GM12878 (cell line): ENCODE results near the gene HRH3. TPM values are rescaled to one million over a fixed set of nuclear protein-coding genes. Genes with fewer than 3 reads are reported as not detected.

ENCODE experiments used
- ATAC-seq: fragments of 200-7000 bp; cut with Tn5 transposase; 3 replicates; pipeline ENCODE4 v1.9.1; 2020; ENCODE audit warnings: mild to moderate bottlenecking, moderate library complexity
- BruUV-seq: library from RNA; stranded (reverse); fragments of 400-500 nt; replicated peaks from 2 replicates; lab custom pipeline; 2021; lab: Mats Ljungman, UMichigan
- CTCF ChIA-PET: fragments of 300-600 bp; sonication (Branson Sonifier 250); formaldehyde crosslinking; extraction: SDS; loops from one replicate; lab custom pipeline; 2021; ENCODE audit warnings: inconsistent platforms; lab: Yijun Ruan, JAX
- POLR2A ChIA-PET: fragments of 350-600 bp; formaldehyde crosslinking; extraction: SDS; loops from one replicate; lab custom pipeline; 2021; ENCODE audit warnings: inconsistent platforms; lab: Charles Lee
- RAD21 ChIA-PET: fragments of 300-600 bp; sonication (Branson Sonifier 250); formaldehyde crosslinking; loops from one replicate; lab custom pipeline; 2023; ENCODE audit warnings: antibody characterized with exemption; ENCODE audit not compliant: unreplicated experiment; lab: Charles Lee
- SMC1A ChIA-PET: fragments of 300-600 bp; sonication (Branson Sonifier 250); formaldehyde crosslinking; loops from one replicate; lab custom pipeline; 2023; ENCODE audit not compliant: unreplicated experiment, uncharacterized antibody; lab: Charles Lee
- DNase-seq: peaks from one replicate; pipeline ENCODE4 v3.0.0-alpha.2; 2011; ENCODE audit warnings: low read depth, low spot score
- FAIRE-seq: peaks from 3 replicates; lab custom pipeline; 2011; peaks lifted over from hg19 to GRCh38; lab: Jason Lieb, UNC
- H2AFZ ChIP-seq: 2 replicates; pipeline ENCODE4 v1.6.0; 2011; ENCODE audit warnings: low read depth, low read length, control low read depth; ENCODE audit not compliant: control insufficient read depth
- H3K27ac ChIP-seq: 2 replicates; pipeline ENCODE4 v1.5.1; 2011; ENCODE audit warnings: control low read depth; ENCODE audit not compliant: control insufficient read depth, insufficient read depth
- H3K27me3 ChIP-seq, 2 experiments: replicated peaks in 1 of 2; 2 replicates each; pipeline versions ENCODE4 v1.6.0 to v1.6.1; 2011; ENCODE audit warnings: low read length in 1 of 2; ENCODE audit not compliant: control insufficient read depth in 2 of 2, insufficient read depth in 2 of 2
- H3K36me3 ChIP-seq, 2 experiments: 2 replicates each; pipeline ENCODE4 v1.5.1; 2011; ENCODE audit warnings: low read length in 1 of 2; ENCODE audit not compliant: control insufficient read depth in 2 of 2, insufficient read depth in 2 of 2
- H3K4me1 ChIP-seq: 2 replicates; pipeline ENCODE4 v1.6.1; 2011; ENCODE audit warnings: mild to moderate bottlenecking, low read length, moderate library complexity, mixed read lengths; ENCODE audit not compliant: control insufficient read depth, insufficient read depth
- H3K4me2 ChIP-seq: 2 replicates; pipeline ENCODE4 v1.6.0; 2011; ENCODE audit warnings: control low read depth; ENCODE audit not compliant: control insufficient read depth, insufficient read depth
- H3K4me3 ChIP-seq: fragments of 200-600 bp; sonication (generic); 2 replicates; pipeline ENCODE4 v1.5.1; 2016
- H3K79me2 ChIP-seq: 2 replicates; pipeline ENCODE4 v1.6.0; 2011; ENCODE audit warnings: low read length; ENCODE audit not compliant: control insufficient read depth, insufficient read depth
- H3K9ac ChIP-seq: 2 replicates; pipeline ENCODE4 v1.8.0; 2011; ENCODE audit warnings: low read length, control low read depth, mixed read lengths; ENCODE audit not compliant: control insufficient read depth, insufficient read depth
- H3K9me3 ChIP-seq: replicated peaks from 3 replicates; pipeline ENCODE4 v1.5.1; 2011; ENCODE audit warnings: mild to moderate bottlenecking, low read length; ENCODE audit not compliant: control insufficient read depth, insufficient read depth
- H4K20me1 ChIP-seq: 2 replicates; pipeline ENCODE4 v1.6.0; 2011; ENCODE audit not compliant: control insufficient read depth, insufficient read depth
- CBX3 ChIP-seq: fragments of 200-600 bp; sonication (generic); IDR thresholded peaks from 2 replicates; pipeline ENCODE4 v1.6.1; 2016; ENCODE audit warnings: low read depth, borderline replicate concordance
- HDAC2 ChIP-seq: fragments of 200-600 bp; sonication (generic); IDR thresholded peaks from 2 replicates; pipeline ENCODE4 v1.6.1; 2017
- JUNB ChIP-seq: IDR thresholded peaks from 2 replicates; pipeline ENCODE4 v1.6.1; 2016; ENCODE audit warnings: antibody characterized with exemption, mild to moderate bottlenecking
- JUND ChIP-seq: IDR thresholded peaks from 2 replicates; pipeline ENCODE4 v1.6.1; 2012; ENCODE audit warnings: low read depth, mild to moderate bottlenecking, low read length, improper control_type of control experiment, moderate library complexity
- MEF2A ChIP-seq: IDR thresholded peaks from 2 replicates; pipeline ENCODE4 v1.6.1; 2011; ENCODE audit warnings: low read depth, mild to moderate bottlenecking, low read length, moderate library complexity; ENCODE audit not compliant: insufficient read depth
- NFIC ChIP-seq: IDR thresholded peaks from 2 replicates; pipeline ENCODE4 v1.6.1; 2012; ENCODE audit warnings: low read depth, mild to moderate bottlenecking, inconsistent platforms, low read length, moderate library complexity
- NFYB ChIP-seq: IDR thresholded peaks from 2 replicates; pipeline ENCODE4 v1.6.1; 2011; ENCODE audit warnings: low read depth, mild to moderate bottlenecking, low read length, improper control_type of control experiment, moderate library complexity; ENCODE audit not compliant: insufficient read depth
- RBBP5 ChIP-seq: fragments of 200-600 bp; sonication (generic); conservative IDR thresholded peaks from 2 replicates; pipeline ENCODE4 v1.6.1; 2016
- SIN3A ChIP-seq: IDR thresholded peaks from 2 replicates; pipeline ENCODE4 v1.6.1; 2012; ENCODE audit warnings: low read depth, low read length, improper control_type of control experiment
- SMAD1 ChIP-seq: fragments of 450-650 bp; IDR thresholded peaks from 2 replicates; pipeline ENCODE4 v1.6.1; 2018; ENCODE audit warnings: mild to moderate bottlenecking, low read depth; ENCODE audit not compliant: partially characterized antibody
- SMC3 ChIP-seq: IDR thresholded peaks from 2 replicates; pipeline ENCODE4 v1.6.1; 2011; ENCODE audit warnings: low read length, improper control_type of control experiment, borderline replicate concordance
- SUPT20H ChIP-seq: IDR thresholded peaks from 2 replicates; pipeline ENCODE4 v1.6.1; 2011; ENCODE audit warnings: low read depth, mild to moderate bottlenecking, low read length, moderate library complexity, borderline replicate concordance; ENCODE audit not compliant: control insufficient read depth
- TBL1XR1 ChIP-seq: IDR thresholded peaks from 2 replicates; pipeline ENCODE4 v1.6.1; 2012; ENCODE audit warnings: low read depth, low read length, improper control_type of control experiment
- WGBS: methylation state at CpG from one replicate; pipeline ENCODE4 v1.1.6; 2016; ENCODE audit warnings: low lambda C conversion rate; ENCODE audit not compliant: insufficient replicate concordance, insufficient coverage; ENCODE audit errors: missing lambda C conversion rate; 5-methylcytosine and 5-hydroxymethylcytosine counted together
- in situ Hi-C: fragments of 300-500 bp; cut with MboI; formaldehyde crosslinking; loops from 9 replicates; pipeline ENCODE4 v1.14.3; 2018; ENCODE audit warnings: mixed read lengths
- intact Hi-C: fragments of 100-400 bp; cut with micrococcal nuclease; formaldehyde crosslinking; loops from one replicate; pipeline ENCODE4 v1.14.2; 2022; ENCODE audit not compliant: unreplicated experiment
- polyA plus RNA-seq, 11 experiments: library from polyadenylated mRNA; depleted of rRNA in 4 of 11; unstranded in 6 of 11; stranded (reverse) in 5 of 11; fragments of >200 nt; fragmentation: Nextera tagmentation in 4 of 11; fragmentation: Illumina TruSeq in 1 of 11; extraction: Ambion mirVana in 4 of 11; extraction: Trizol in 1 of 11; gene quantifications; 1 replicate in 1 of 11; 2 replicates in 10 of 11; pipeline versions ENCODE4 v1.2.1 to v1.2.3, GENCODE V29; 2011 to 2016; ENCODE audit warnings: inconsistent platforms in 2 of 11, missing spikeins in 2 of 11, low read depth in 1 of 11
- total RNA-seq, 4 experiments: library from RNA; depleted of rRNA in 3 of 4; stranded (reverse); fragments of >200 nt in 3 of 4; fragmentation: Illumina TruSeq in 1 of 4; extraction: Trizol in 1 of 4; gene quantifications; 2 replicates each; pipeline versions ENCODE4 v1.2.1 to v1.2.3, GENCODE V29; 2013 to 2021
- TF ChIP-seq, protein P1 (sequence below): IDR thresholded peaks from 2 replicates; pipeline ENCODE4 v1.6.1; 2012; ENCODE audit warnings: low read depth, low read length, improper control_type of control experiment
- TF ChIP-seq, protein P2 (sequence below): IDR thresholded peaks from 2 replicates; pipeline ENCODE4 v1.6.1; 2011; ENCODE audit warnings: low read depth, low read length, improper control_type of control experiment, borderline replicate concordance
- TF ChIP-seq, protein P3 (sequence below): IDR thresholded peaks from 2 replicates; pipeline ENCODE4 v1.6.1; 2011; ENCODE audit warnings: mild to moderate bottlenecking, low read depth, low read length, moderate library complexity; ENCODE audit not compliant: insufficient replicate concordance
- TF ChIP-seq, protein P4 (sequence below): fragments of 450-650 bp; IDR thresholded peaks from 2 replicates; pipeline ENCODE4 v1.6.1; 2017; ENCODE audit warnings: mild to moderate bottlenecking, moderate library complexity

HRH3 gene
- total and polyA plus RNA-seq, 10 of the 15 experiments (the other 5 are each of a cell fraction or from before 2014, with no cell fraction given) = not detected

DNA sequence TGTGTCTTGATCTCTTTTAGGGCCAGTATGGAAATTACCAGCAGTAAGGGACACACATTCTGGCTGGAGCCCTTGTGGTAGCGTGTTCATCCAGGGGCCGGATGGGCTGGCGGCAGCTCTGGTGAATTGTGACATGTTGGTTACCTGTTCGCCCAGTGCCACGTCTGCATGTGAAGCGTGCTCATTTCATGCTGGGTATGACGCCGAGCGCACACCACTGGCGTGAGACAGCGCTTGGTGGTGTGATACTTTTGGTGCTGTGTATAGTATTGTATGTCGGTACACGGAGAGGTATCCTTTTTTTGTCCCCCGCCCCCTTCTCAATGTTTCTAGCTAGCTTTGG is 40.9 kb downstream of the HRH3 start (continued):
- TF ChIP-seq SMC3 = no peak
- TF ChIP-seq, all 136 proteins: peak for 0

DNA sequence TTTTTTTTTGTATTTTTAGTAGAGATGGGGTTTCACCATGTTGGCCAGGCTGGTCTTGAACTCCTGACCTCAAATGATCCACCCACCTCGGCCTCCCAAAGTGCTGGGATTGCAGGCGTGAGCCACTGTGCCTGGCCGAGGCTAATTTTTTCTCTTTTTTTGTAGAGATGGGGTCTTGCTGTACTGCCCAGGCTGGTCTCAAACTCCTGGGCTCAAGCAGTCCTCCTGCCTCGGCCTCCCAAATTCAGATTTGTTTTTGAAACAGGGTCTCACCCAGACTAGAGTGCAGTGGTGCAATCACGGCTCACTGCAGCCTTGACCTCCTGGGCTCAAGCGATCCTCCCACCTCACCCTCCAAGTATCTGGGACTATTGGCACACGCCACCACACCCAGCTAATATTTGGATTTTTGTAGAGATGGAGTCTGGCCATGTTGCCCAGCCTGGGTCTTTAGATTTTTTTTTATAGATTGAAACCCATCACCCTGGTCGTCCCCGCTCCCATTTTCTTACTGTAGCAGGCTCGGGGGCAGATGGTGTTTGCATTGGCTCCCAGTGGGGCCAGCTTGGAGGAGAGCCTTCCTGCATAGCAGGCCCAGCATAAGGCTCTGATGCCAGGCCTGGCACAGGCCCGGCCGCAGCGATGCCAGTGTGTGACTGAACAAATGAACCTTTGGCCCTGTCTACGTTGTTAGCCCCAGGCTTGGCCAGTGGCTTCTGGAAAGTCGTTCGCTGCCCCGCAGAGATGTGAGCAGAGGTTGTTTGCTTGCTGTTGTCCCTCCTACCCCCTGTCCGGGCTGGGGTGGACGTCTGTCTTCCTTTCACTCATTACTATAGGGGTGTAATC is 41.5 kb downstream of the HRH3 start:
- Histone ChIP-seq H3K4me2 (no peak overlapping the region), H3K9me3 (no peaks in the 10 kb centered on the region), H4K20me1 (no peaks in the 10 kb centered on the region), H3K27ac (no peak overlapping the region), H3K79me2 (peaks cover 11% of the 10 kb centered on the region), H3K27me3 (no peaks in the 10 kb centered on the region), H3K4me1 (no peaks in the 10 kb centered on the region), H3K9ac (no peak overlapping the region), H3K4me3 (no peak overlapping the region), H2AFZ (no peak overlapping the region), H3K36me3 (peaks cover 0 to 2% of the 10 kb centered on the region in 2 experiments)
- in situ Hi-C loops (no loop called here), intact Hi-C loops (no loop called here)
- ATAC-seq = no peak
- ChIA-PET RAD21 (no interaction called here), CTCF (no interaction called here), POLR2A (no interaction called here), SMC1A (no interaction called here)
- no peak for FAIRE-seq
- WGBS = 90% methylated on average over 19 of the region's 19 CpGs
- DNase-seq = no peak
- no TSS peak for BruUV-seq
- TF ChIP-seq JUND (no peak), RBBP5 (no peak), SIN3A (no peak), TBL1XR1 (no peak), MEF2A (no peak), CBX3 (no peak), JUNB (no peak), NFIC (no peak), SUPT20H (no peak), NFYB (no peak), HDAC2 (no peak), SMAD1 (no peak)
- TF ChIP-seq, protein P1, sequence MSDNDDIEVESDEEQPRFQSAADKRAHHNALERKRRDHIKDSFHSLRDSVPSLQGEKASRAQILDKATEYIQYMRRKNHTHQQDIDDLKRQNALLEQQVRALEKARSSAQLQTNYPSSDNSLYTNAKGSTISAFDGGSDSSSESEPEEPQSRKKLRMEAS = no peak
- TF ChIP-seq, protein P2, sequence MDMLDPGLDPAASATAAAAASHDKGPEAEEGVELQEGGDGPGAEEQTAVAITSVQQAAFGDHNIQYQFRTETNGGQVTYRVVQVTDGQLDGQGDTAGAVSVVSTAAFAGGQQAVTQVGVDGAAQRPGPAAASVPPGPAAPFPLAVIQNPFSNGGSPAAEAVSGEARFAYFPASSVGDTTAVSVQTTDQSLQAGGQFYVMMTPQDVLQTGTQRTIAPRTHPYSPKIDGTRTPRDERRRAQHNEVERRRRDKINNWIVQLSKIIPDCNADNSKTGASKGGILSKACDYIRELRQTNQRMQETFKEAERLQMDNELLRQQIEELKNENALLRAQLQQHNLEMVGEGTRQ = no peak
- TF ChIP-seq, protein P3, sequence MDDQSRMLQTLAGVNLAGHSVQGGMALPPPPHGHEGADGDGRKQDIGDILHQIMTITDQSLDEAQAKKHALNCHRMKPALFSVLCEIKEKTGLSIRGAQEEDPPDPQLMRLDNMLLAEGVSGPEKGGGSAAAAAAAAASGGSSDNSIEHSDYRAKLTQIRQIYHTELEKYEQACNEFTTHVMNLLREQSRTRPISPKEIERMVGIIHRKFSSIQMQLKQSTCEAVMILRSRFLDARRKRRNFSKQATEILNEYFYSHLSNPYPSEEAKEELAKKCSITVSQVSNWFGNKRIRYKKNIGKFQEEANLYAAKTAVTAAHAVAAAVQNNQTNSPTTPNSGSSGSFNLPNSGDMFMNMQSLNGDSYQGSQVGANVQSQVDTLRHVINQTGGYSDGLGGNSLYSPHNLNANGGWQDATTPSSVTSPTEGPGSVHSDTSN = no peak
- TF ChIP-seq, protein P4, sequence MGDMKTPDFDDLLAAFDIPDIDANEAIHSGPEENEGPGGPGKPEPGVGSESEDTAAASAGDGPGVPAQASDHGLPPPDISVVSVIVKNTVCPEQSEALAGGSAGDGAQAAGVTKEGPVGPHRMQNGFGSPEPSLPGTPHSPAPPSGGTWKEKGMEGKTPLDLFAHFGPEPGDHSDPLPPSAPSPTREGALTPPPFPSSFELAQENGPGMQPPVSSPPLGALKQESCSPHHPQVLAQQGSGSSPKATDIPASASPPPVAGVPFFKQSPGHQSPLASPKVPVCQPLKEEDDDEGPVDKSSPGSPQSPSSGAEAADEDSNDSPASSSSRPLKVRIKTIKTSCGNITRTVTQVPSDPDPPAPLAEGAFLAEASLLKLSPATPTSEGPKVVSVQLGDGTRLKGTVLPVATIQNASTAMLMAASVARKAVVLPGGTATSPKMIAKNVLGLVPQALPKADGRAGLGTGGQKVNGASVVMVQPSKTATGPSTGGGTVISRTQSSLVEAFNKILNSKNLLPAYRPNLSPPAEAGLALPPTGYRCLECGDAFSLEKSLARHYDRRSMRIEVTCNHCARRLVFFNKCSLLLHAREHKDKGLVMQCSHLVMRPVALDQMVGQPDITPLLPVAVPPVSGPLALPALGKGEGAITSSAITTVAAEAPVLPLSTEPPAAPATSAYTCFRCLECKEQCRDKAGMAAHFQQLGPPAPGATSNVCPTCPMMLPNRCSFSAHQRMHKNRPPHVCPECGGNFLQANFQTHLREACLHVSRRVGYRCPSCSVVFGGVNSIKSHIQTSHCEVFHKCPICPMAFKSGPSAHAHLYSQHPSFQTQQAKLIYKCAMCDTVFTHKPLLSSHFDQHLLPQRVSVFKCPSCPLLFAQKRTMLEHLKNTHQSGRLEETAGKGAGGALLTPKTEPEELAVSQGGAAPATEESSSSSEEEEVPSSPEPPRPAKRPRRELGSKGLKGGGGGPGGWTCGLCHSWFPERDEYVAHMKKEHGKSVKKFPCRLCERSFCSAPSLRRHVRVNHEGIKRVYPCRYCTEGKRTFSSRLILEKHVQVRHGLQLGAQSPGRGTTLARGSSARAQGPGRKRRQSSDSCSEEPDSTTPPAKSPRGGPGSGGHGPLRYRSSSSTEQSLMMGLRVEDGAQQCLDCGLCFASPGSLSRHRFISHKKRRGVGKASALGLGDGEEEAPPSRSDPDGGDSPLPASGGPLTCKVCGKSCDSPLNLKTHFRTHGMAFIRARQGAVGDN = no peak
